NCI-H226 (cell line): ENCODE data around the gene DEPDC1B.
"Not testable (repeated sequence)": the region's sequence is repeated elsewhere in the genome, so short reads cannot be mapped to it uniquely, and the experiment has no call there.

Source experiments
- DNase-seq: peaks from one replicate; pipeline ENCODE4 v3.0.0-alpha.2; 2015

Gene DEPDC1B

GRCh38 chr5:60576425-60576824 lies 123.5 kb downstream of the DEPDC1B start:
- DNase-seq = no peak

GRCh38 chr5:60568646-60569045 lies 131.3 kb downstream of the DEPDC1B start:
- no peak for DNase-seq

- no peak for DNase-seq
Measured at GRCh38 chr5:60563696-60564324, 136.2 kb downstream of the DEPDC1B start.

- DNase-seq = not testable (repeated sequence)
Measured at GRCh38 chr5:60553291-60553690, 146.7 kb downstream of the DEPDC1B start.

- DNase-seq = no peak
Measured at GRCh38 chr5:60551829-60552228, 148.1 kb downstream of the DEPDC1B start.

- DNase-seq = no peak
Measured at GRCh38 chr5:60551250-60551649, 148.7 kb downstream of the DEPDC1B start.

GRCh38 chr5:60550311-60550710 lies 149.7 kb downstream of the DEPDC1B start:
- DNase-seq = no peak

GRCh38 chr5:60549841-60550240 lies 150.1 kb downstream of the DEPDC1B start:
- DNase-seq = no peak
